Activated CD4-positive, alpha-beta T cell treated with anti-CD3 and anti-CD28 coated beads, Interleukin-2, Interleukin-6, amounts not matched to agents 100 ng/mL and 50 ng/mL, durations not matched to agents 16 hours and 8 hours (primary cell): Measurements from ENCODE around the gene ABCB9.
"Not testable (repeated sequence)": the region's sequence is repeated elsewhere in the genome, so short reads cannot be mapped to it uniquely, and the experiment has no call there.

Experiments used
- DNase-seq: peaks from one replicate; pipeline ENCODE4 v3.0.0-alpha.2; 2020

ABCB9 gene

GRCh38 chr12:122960193-122960569 is 6.1 kb downstream of the ABCB9 start:
- no peak for DNase-seq

- DNase-seq = no peak
Measured at GRCh38 chr12:122959566-122960192, 6.6 kb downstream of the ABCB9 start.

GRCh38 chr12:122958198-122958888 is 7.9 kb downstream of the ABCB9 start:
- DNase-seq = no peak

- DNase-seq = no peak
Measured at GRCh38 chr12:122956035-122956434, 10.2 kb downstream of the ABCB9 start.

- DNase-seq = no peak
Measured at GRCh38 chr12:122955156-122955555, 11.1 kb downstream of the ABCB9 start.

- DNase-seq = peak; percentile 81
Measured at GRCh38 chr12:122951979-122952892, 14.0 kb downstream of the ABCB9 start.

- peak; percentile 44 for DNase-seq
Measured at GRCh38 chr12:122951406-122951805, 14.9 kb downstream of the ABCB9 start.

- DNase-seq = no peak
Measured at GRCh38 chr12:122949816-122950675, 16.2 kb downstream of the ABCB9 start.

- DNase-seq = no peak
Measured at GRCh38 chr12:122949405-122949804, 16.9 kb downstream of the ABCB9 start.

- DNase-seq = no peak
Measured at GRCh38 chr12:122948605-122949004, 17.7 kb downstream of the ABCB9 start.

GRCh38 chr12:122947352-122947792 is 18.9 kb downstream of the ABCB9 start:
- no peak for DNase-seq

- DNase-seq = peak; percentile 93
Measured at GRCh38 chr12:122946690-122947341, 19.4 kb downstream of the ABCB9 start.

- no peak for DNase-seq
Measured at GRCh38 chr12:122944605-122945592, 21.4 kb downstream of the ABCB9 start.

- DNase-seq = no peak
Measured at GRCh38 chr12:122943196-122943595, 23.1 kb downstream of the ABCB9 start.

- DNase-seq = no peak
Measured at GRCh38 chr12:122942637-122943036, 23.6 kb downstream of the ABCB9 start.

GRCh38 chr12:122941351-122941750 is 24.9 kb downstream of the ABCB9 start:
- not testable (repeated sequence) for DNase-seq

- DNase-seq = no peak
Measured at GRCh38 chr12:122939125-122939524, 27.1 kb downstream of the ABCB9 start.

GRCh38 chr12:122937622-122938091 is 28.6 kb downstream of the ABCB9 start:
- no peak for DNase-seq

- DNase-seq = no peak
Measured at GRCh38 chr12:122935318-122935717, 30.9 kb downstream of the ABCB9 start.

- no peak for DNase-seq
Measured at GRCh38 chr12:122934722-122935121, 31.5 kb downstream of the ABCB9 start.

GRCh38 chr12:122932207-122932606 is 34.1 kb downstream of the ABCB9 start:
- no peak for DNase-seq
